Adrenal gland (tissue), 12 donors: ENCODE results near the gene SLIT3. TPM values are rescaled to one million over a fixed set of nuclear protein-coding genes. Genes with fewer than 3 reads are reported as not detected.
A peak's percentile ranks its signal among the peaks of the same experiment; 100 is the strongest.

Experiments used
- DNase-seq, 7 donors: peaks; one replicate each; pipeline ENCODE4 v3.0.0-alpha.2; 2019 to 2020
- H3K27ac ChIP-seq, 5 donors: fragments of 200-600 bp; sonication (generic) in 4 of 5; 1 replicate in 3 of 5; 2 replicates in 2 of 5; pipeline versions ENCODE4 v1.5.1 to v1.8.0; 2016 to 2020; ENCODE audit warnings: mild to moderate bottlenecking in 1 of 5
- H3K27me3 ChIP-seq: fragments of 200-600 bp; 2 replicates; pipeline ENCODE4 v1.8.0; 2021
- H3K36me3 ChIP-seq, 2 donors: fragments of 200-600 bp; replicated peaks in 1 of 2; 1 replicate in 1 of 2; 2 replicates in 1 of 2; pipeline versions ENCODE4 v1.5.1 to v1.8.0; 2018 to 2022
- H3K4me1 ChIP-seq, 2 donors: fragments of 200-600 bp; replicated peaks in 1 of 2; 1 replicate in 1 of 2; 2 replicates in 1 of 2; pipeline versions ENCODE4 v1.5.1 to v1.8.0; 2018 to 2021
- H3K4me3 ChIP-seq, 4 donors: fragments of 200-600 bp; sonication (generic) in 3 of 4; one replicate each; pipeline ENCODE4 v1.5.1; 2016 to 2018
- H3K9me3 ChIP-seq, 3 donors: fragments of 200-600 bp; sonication (generic) in 1 of 3; replicated peaks in 1 of 3; 1 replicate in 2 of 3; 2 replicates in 1 of 3; pipeline versions ENCODE4 v1.5.1 to v1.8.0; 2016 to 2021
- POLR2A ChIP-seq, 2 donors: fragments of 450-650 bp; IDR thresholded peaks; one replicate each; pipeline ENCODE4 v1.6.1; 2017; ENCODE audit warnings: antibody characterized with exemption in 2 of 2, mild to moderate bottlenecking in 2 of 2, moderate library complexity in 1 of 2
- WGBS, 4 donors: extraction: QIAGEN DNeasy Blood & Tissue Kit in 2 of 4; methylation state at CpG; one replicate each; pipeline versions ENCODE4 v1.1.5 to v1.1.7; 2013 to 2017; 5-methylcytosine and 5-hydroxymethylcytosine counted together
- intact Hi-C, 2 donors: fragments of 100-400 bp; cut with DNase I; formaldehyde crosslinking; loops; one replicate each; pipeline versions ENCODE4 v1.14.1 to v1.15.0; 2022 to 2023
- polyA plus RNA-seq, 3 donors: library from polyadenylated mRNA; stranded (reverse); fragments of 200-250 nt in 2 of 3; fragments of 350-450 nt in 1 of 3; fragmentation: Illumina TruSeq in 1 of 3; extraction: RNeasy Lipid Tissue Mini Kit (QIAGEN cat#74804) in 1 of 3; gene quantifications; one replicate each; pipeline ENCODE4 v1.2.3, GENCODE V29; 2013 to 2014
- total RNA-seq, 9 donors: library from RNA; depleted of rRNA in 4 of 9; stranded (reverse); fragments of >200 nt in 4 of 9; fragments of 120-200 nt in 1 of 9; fragmentation: NEBNext Ultra II Directional in 1 of 9; extraction: Animal tissue kit (Norgen Biotek cat#: 25700) in 1 of 9; gene quantifications; one replicate each; pipeline versions ENCODE4 v1.1.0 to v1.2.4, GENCODE V29; 2013 to 2023
- TF ChIP-seq, protein P1 (sequence below), 6 experiments: fragments of 450-650 bp in 4 of 6; fragments of 200-600 bp in 2 of 6; sonication (generic) in 1 of 6; IDR thresholded peaks; 1 replicate in 5 of 6; 2 replicates in 1 of 6; pipeline versions ENCODE4 v1.5.1 to v1.8.0; 2016 to 2021; ENCODE audit warnings: antibody characterized with exemption in 6 of 6, mild to moderate bottlenecking in 2 of 6, moderate library complexity in 1 of 6
- donor health status: healthy with polysubstance abuse.
- donor health status: Bipolar disorder and iron deficiency.
- donor health status: DM: yes; HTN: yes; CAD: no.
- donor health status: DM: no; HTN: no; CAD: no.
- donor health status: DM: no; HTN: no; CAD: no.
- donor health status: DM: yes; HTN: yes; CAD: no.

The SLIT3 gene
- total and polyA plus RNA-seq, 12 donors: 10.0 to 94.1 (median 32.8) TPM

GRCh38 chr5:168851902-168852321 lies 449.0 kb downstream of the SLIT3 start:
- TF ChIP-seq POLR2A (IDR thresholded peaks at IDR 0.05): no peak
- TF ChIP-seq, protein P1, sequence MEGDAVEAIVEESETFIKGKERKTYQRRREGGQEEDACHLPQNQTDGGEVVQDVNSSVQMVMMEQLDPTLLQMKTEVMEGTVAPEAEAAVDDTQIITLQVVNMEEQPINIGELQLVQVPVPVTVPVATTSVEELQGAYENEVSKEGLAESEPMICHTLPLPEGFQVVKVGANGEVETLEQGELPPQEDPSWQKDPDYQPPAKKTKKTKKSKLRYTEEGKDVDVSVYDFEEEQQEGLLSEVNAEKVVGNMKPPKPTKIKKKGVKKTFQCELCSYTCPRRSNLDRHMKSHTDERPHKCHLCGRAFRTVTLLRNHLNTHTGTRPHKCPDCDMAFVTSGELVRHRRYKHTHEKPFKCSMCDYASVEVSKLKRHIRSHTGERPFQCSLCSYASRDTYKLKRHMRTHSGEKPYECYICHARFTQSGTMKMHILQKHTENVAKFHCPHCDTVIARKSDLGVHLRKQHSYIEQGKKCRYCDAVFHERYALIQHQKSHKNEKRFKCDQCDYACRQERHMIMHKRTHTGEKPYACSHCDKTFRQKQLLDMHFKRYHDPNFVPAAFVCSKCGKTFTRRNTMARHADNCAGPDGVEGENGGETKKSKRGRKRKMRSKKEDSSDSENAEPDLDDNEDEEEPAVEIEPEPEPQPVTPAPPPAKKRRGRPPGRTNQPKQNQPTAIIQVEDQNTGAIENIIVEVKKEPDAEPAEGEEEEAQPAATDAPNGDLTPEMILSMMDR (IDR thresholded peaks at IDR 0.05): no peak
- WGBS, 4 donors: 40 to 49% (median 45%) methylated on average over 7 of the region's 7 CpGs
- intact Hi-C loops: no loop called here
- Histone ChIP-seq H3K9me3 (no peaks in the 10 kb centered on the region), H3K27ac (peak overlapping the region in 1 of 5 donors; percentile 9), H3K4me1 (no peaks in the 10 kb centered on the region), H3K4me3 (no peak overlapping the region), H3K27me3 (no peaks in the 10 kb centered on the region), H3K36me3 (no peaks in the 10 kb centered on the region)
- peak in 3 of 7 donors; percentile 23 to 74 (median 27) for DNase-seq

DNA sequence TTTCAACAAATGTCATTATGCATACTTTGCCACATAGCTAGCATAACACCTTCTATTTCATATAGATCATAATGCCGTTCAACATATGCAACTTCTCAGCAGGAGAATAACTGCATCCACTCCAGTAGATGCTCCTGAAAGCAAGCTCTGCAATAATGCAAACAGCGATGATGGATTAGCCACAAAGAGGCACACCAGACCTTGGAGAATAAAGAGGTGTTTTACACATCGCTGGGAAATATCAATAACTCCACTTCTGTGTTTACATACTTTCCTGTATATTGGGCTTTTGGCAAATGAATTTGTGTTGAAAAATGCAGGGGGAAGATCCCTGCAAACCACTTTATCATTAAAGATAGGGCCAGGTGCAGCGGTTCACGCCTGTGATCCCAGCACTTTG lies 450.3 kb downstream of the SLIT3 start:
- Histone ChIP-seq H3K4me3 (no peak overlapping the region), H3K36me3 (no peaks in the 10 kb centered on the region), H3K4me1 (no peaks in the 10 kb centered on the region), H3K9me3 (no peaks in the 10 kb centered on the region), H3K27me3 (peaks cover 2% of the 10 kb centered on the region), H3K27ac (no peak overlapping the region)
- no peak for TF ChIP-seq POLR2A (IDR thresholded peaks at IDR 0.05)
- TF ChIP-seq, protein P1 (IDR thresholded peaks at IDR 0.05): no peak
- WGBS, 4 donors: 76 to 85% (median 84%) methylated on average over 5 of the region's 5 CpGs
- no peak for DNase-seq
- intact Hi-C loops: no loop called here

DNA sequence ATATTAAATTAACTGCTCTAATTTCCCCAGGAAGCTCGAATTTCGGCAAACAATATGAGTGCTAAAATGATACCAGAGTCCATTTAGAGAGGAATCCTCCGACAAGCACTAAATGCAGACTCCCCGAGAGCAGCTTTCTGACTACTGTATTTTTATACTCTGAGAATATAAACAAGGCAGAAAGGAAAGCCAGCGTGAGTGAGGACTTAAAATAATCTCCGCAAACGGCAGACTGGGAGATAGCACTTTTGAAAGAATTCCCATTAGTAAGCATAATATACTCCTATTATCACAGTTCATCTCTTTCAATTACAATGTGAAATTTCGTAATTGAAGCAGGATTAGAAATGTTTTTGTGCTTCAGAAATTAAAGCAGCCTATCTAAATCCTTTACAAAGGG lies 452.4 kb downstream of the SLIT3 start:
- H3K27me3 ChIP-seq: peaks cover 2% of the 10 kb centered on the region
- no peaks in the 10 kb centered on the region for H3K4me1 ChIP-seq
- no peaks in the 10 kb centered on the region for H3K36me3 ChIP-seq
- no peak for TF ChIP-seq POLR2A (IDR thresholded peaks at IDR 0.05)
- intact Hi-C loops: no loop called here
- 73 to 80% (median 75%) methylated on average over 8 of the region's 8 CpGs for WGBS, 4 donors
- no peak for DNase-seq
- no peak overlapping the region for H3K4me3 ChIP-seq
- H3K27ac ChIP-seq: no peak overlapping the region
- H3K9me3 ChIP-seq: no peaks in the 10 kb centered on the region

DNA sequence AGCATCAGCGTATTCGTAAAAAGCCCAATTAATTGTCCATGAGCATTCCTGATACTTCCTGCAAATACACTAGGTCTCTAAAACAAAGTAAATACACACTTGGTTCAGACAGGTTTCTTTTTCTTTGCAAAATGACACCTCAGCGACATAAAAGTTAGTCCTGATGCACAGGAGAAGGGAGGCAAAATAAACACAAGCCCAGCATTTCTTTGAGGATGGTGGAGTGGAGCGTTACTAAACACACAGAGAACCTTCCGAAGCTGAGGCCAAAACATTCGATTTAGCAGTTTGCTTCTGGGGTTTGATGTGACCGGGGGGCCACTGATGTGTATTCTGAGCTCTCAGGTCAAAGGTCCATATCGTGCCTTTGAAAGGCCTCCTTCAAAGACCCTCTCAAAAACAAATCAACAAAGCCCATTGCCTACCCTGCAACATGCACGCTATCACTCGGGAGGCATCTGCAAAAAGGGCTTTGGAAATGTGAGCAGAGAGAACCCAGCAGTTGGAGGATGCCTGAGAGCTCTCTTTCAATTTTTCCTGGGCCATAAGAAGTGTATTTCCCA lies 453.3 kb downstream of the SLIT3 start:
- Histone ChIP-seq H3K4me1 (no peaks in the 10 kb centered on the region), H3K27ac (no peak overlapping the region), H3K4me3 (no peak overlapping the region), H3K36me3 (no peaks in the 10 kb centered on the region), H3K27me3 (peaks cover 2% of the 10 kb centered on the region), H3K9me3 (no peaks in the 10 kb centered on the region)
- TF ChIP-seq, protein P1 (IDR thresholded peaks at IDR 0.05): no peak
- TF ChIP-seq POLR2A (IDR thresholded peaks at IDR 0.05): no peak
- 80 to 85% (median 81%) methylated on average over 10 of the region's 10 CpGs for WGBS, 4 donors
- DNase-seq: no peak
- intact Hi-C loops: no loop called here

DNA sequence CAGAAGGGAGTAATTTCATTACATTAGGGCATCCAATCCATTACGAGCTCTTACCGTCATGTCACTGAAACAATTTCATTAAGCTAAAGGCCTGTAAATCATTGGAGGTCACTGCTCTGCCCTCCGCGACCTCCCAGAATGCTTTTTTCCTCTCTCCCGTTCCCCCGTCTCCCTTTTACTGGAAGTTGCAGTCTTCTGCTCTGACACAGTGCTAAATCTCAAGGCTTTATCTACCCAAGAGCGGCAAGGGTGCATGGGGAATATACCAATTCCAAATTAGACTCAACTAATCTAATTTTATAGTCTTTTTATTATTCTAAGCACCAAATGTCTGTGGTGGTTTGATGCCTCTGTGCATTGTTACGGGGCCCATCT lies 456.0 kb downstream of the SLIT3 start:
- TF ChIP-seq, protein P1 (IDR thresholded peaks at IDR 0.05): no peak
- TF ChIP-seq POLR2A (IDR thresholded peaks at IDR 0.05): no peak

More for the DNA sequence above, 456.0 kb downstream of the SLIT3 start:
- no peaks in the 10 kb centered on the region for H3K36me3 ChIP-seq
- 67 to 84% (median 78%) methylated on average over 8 of the region's 8 CpGs for WGBS, 4 donors
- no peaks in the 10 kb centered on the region for H3K4me1 ChIP-seq
- H3K27ac ChIP-seq: no peak overlapping the region
- H3K4me3 ChIP-seq: no peak overlapping the region
- H3K27me3 ChIP-seq: peaks cover 2% of the 10 kb centered on the region
- intact Hi-C loops: no loop called here
- DNase-seq: no peak
- no peaks in the 10 kb centered on the region for H3K9me3 ChIP-seq
